HG02588 (cell line): ENCODE results near the gene PCBP3.

Experiments used
- ATAC-seq: cut with Tn5 transposase; IDR thresholded peaks from one replicate; pipeline ENCODE4 v1.9.1; 2021; ENCODE audit warnings: mild to moderate bottlenecking, moderate library complexity; ENCODE audit not compliant: unreplicated experiment

Gene PCBP3

GRCh38 chr21:45937721-45938452, 294.4 kb downstream of the PCBP3 start:
- ATAC-seq: no peak

- no peak for ATAC-seq
These were observed 294.9 kb downstream of the PCBP3 start for GRCh38 chr21:45938453-45938755.

GRCh38 chr21:45938811-45939520, 295.4 kb downstream of the PCBP3 start:
- no peak for ATAC-seq

- no peak for ATAC-seq
These were observed 296.1 kb downstream of the PCBP3 start for GRCh38 chr21:45939521-45940045.

GRCh38 chr21:45940091-45940490, 296.6 kb downstream of the PCBP3 start:
- no peak for ATAC-seq

- no peak for ATAC-seq
These were observed 297.3 kb downstream of the PCBP3 start for GRCh38 chr21:45940621-45941337.

GRCh38 chr21:45941338-45941710, 297.8 kb downstream of the PCBP3 start:
- ATAC-seq: no peak

GRCh38 chr21:45941717-45942546, 298.4 kb downstream of the PCBP3 start:
- no peak for ATAC-seq

- no peak for ATAC-seq
These were observed 299.5 kb downstream of the PCBP3 start for GRCh38 chr21:45942755-45943629.

- no peak for ATAC-seq
These were observed 300.4 kb downstream of the PCBP3 start for GRCh38 chr21:45943630-45944540.

GRCh38 chr21:45944601-45945000, 301.1 kb downstream of the PCBP3 start:
- ATAC-seq: no peak

- no peak for ATAC-seq
These were observed 301.7 kb downstream of the PCBP3 start for GRCh38 chr21:45945066-45945867.

GRCh38 chr21:45945868-45946210, 302.3 kb downstream of the PCBP3 start:
- no peak for ATAC-seq

- no peak for ATAC-seq
These were observed 303.8 kb downstream of the PCBP3 start for GRCh38 chr21:45947296-45947695.

GRCh38 chr21:45947716-45948255, 304.3 kb downstream of the PCBP3 start:
- ATAC-seq: no peak

GRCh38 chr21:45948576-45949141, 305.1 kb downstream of the PCBP3 start:
- no peak for ATAC-seq

GRCh38 chr21:45949928-45950739, 306.6 kb downstream of the PCBP3 start:
- no peak for ATAC-seq
